GM21723 (cell line): ENCODE data around the gene YDJC.
"Not testable (repeated sequence)": the region's sequence is repeated elsewhere in the genome, so short reads cannot be mapped to it uniquely, and the experiment has no call there.

Source experiments
- ATAC-seq: cut with Tn5 transposase; IDR thresholded peaks from one replicate; pipeline ENCODE4 v1.9.1; 2021; ENCODE audit warnings: mild to moderate bottlenecking, moderate library complexity; ENCODE audit not compliant: unreplicated experiment

YDJC gene

GRCh38 chr22:21611210-21611977, 18.4 kb downstream of the YDJC start:
- ATAC-seq = no peak

- ATAC-seq = not testable (repeated sequence)
These were observed 20.2 kb downstream of the YDJC start for GRCh38 chr22:21609556-21610157.

DNA sequence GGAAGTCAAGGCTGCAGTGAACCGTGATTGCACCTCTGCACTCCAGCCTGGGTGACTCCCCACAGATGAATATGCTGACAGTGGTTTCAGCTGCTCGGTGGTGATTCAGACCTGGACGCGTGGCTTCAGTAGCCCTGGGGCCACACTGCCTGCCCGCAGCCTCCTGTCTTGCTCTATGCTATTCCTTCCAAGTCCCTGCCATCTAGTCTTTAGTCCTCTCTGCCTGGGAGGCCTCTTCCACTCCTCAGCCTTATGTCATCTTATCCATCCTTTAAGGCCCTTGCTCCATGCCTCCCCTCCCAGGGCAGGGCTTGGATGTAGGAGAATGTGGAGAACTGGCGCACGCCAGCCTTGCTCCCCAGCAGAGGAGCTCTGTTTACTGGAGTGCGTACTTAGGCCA, 23.0 kb downstream of the YDJC start:
- no peak for ATAC-seq

- ATAC-seq = no peak
These were observed 23.8 kb downstream of the YDJC start for GRCh38 chr22:21605887-21606564.

- no peak for ATAC-seq
These were observed 25.8 kb downstream of the YDJC start for GRCh38 chr22:21603973-21604372.

DNA sequence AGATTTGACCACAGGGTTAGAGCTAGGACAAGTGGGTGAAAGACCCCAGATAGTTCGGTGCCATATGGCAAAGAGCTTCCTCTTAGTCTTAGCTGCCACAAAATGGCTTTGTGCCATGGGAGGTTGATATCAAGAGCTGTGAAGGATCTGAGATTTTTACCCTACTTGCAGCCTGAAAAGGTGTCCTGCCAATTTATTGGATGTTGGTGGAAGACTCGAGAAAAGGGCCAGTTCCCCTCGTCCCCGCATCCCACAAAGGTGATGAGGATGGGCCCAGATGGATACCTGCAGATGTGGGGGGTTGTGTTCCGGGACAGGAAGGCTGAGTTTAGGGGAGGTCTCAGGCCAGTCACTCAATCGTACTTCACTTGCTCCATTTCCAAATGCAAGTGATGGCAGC, 27.2 kb downstream of the YDJC start:
- ATAC-seq = no peak

- ATAC-seq = no peak
These were observed 30.5 kb downstream of the YDJC start for GRCh38 chr22:21599053-21599893.

- no peak for ATAC-seq
These were observed 31.5 kb downstream of the YDJC start for GRCh38 chr22:21598302-21598701.

DNA sequence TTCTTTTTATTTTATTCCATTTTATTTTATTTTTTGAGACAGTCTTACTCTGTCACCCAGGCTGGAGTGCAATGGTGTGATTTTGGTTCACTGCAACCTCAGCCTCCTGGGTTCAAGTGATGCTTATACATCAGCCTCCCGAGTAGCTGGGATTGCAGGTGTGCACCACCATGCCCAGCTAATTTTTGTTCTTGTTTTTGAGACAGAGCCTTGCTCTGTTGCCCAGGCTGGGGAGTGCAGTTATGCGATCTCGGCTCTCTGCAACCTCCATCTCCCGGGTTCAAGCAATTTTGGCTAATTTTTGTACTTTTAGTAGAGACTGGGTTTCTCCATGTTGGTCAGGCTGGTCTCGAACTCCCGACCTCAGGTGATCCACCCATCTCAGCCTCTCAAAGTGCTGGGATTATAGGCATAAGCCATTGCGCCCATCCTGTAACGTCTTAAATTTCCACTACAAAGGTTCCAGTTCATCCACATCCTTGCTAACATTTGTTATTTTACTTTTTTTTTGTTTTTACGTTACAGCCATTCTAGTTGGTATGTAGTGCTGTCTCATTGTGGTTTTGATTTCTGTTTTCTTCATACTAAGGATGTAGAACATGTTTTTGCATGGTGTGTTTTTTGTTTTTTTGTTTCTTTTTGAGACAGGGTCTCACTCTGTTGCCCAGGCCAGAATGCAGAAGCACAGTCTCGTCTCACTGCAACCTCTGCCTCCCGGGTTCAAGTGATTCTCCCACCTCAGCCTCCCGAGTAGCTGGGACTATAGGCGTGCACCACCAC, 33.3 kb downstream of the YDJC start:
- ATAC-seq = not testable (repeated sequence)

GRCh38 chr22:21594865-21595452, 34.9 kb downstream of the YDJC start:
- no peak for ATAC-seq

DNA sequence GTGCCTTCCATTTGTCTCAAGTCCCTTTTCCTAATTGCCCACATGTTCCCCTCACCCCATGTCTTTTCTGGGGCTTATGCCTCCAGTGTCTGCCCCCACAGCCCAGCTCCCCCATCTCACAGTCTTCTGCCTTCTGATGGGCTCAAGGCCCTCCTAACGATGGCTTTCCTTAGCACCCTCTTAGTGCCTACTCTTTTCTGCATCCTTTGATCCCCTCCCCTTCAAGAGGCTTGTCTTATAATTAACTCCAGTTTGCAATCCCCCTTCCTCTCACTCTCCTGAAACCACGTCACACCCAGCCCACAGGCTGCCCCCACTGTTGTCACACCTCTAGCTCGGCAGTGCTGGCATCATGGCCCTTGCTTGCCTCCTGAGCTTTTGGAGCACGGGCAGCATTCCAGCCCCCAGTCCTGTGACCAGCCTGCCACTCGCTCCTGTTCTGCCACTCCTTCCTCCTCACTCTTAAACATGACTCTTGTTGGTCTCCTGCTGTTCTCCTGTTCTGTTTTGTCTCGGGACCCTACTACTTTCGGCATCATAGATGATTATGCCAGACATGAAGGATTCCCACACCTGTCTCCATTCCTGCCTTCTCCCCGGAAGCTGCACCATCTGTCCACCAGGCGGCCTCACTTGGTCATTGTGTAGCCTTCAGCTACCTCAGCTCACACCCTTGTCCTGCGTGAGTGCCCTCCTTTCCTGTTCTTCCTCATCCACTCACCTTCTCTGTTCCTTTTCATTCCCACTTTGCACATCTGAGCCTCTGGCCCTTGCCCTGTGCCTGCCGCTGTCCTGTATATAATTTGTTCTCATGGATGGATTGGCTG, 36.2 kb downstream of the YDJC start:
- no peak for ATAC-seq

DNA sequence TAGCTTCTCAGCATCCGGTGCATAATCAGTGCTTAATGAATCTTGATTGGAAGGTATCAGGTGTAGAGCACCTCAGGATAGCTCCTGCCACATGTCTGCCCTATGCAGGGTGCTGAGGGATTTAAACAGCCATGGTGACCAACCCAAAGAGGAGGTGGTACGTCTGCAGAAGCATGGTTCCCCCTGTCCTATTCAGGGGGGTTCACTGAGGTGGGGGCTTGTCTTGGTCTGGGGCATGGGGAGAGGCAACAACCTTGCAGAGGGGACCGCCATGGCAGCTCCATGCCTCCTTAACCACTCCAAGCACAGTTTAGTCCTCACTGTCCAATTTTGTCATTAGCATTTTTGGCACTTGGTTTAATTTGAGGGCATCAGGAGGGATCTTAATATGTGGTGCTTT, 37.4 kb downstream of the YDJC start:
- no peak for ATAC-seq

DNA sequence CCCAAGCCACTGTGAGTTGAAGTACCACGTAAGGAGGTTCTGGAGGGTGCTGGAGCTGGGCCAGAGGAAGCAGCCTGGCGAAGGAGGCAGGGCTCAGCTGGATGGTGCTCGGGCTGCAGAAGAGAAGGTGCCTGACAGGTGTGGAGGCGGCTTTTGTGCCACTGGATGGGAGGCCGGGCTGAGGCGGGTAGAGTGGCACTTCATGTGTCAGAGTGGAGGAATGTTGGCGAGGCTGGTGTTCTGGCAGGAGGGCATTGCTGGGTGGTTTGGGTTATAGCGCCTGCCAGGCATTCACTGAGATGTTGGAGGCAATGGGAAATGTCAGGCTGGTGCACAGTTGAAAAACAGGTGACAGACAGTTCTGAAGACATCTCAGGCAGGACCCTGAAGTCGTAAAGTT, 38.1 kb downstream of the YDJC start:
- no peak for ATAC-seq

GRCh38 chr22:21590809-21591641, 38.8 kb downstream of the YDJC start:
- ATAC-seq = no peak

DNA sequence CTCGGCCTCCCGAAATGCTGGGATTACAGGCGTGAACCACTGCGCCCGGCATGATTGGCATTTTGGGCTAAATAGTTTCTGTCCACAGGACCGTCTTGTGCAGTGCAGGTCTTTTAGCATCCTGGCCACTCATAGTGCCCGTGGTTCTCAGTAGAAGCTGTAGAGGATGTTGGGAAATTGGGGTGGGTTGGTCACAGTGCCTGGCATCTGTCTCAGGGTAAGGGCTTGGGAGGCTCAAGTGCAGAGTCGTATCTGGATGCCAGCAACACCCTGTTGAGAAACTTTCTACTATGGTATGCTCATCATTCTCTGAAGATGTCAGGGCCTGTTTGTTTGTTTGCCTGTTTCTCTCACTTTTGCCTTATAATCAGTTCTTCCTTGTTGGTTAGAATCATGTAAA, 40.4 kb downstream of the YDJC start:
- ATAC-seq = no peak

DNA sequence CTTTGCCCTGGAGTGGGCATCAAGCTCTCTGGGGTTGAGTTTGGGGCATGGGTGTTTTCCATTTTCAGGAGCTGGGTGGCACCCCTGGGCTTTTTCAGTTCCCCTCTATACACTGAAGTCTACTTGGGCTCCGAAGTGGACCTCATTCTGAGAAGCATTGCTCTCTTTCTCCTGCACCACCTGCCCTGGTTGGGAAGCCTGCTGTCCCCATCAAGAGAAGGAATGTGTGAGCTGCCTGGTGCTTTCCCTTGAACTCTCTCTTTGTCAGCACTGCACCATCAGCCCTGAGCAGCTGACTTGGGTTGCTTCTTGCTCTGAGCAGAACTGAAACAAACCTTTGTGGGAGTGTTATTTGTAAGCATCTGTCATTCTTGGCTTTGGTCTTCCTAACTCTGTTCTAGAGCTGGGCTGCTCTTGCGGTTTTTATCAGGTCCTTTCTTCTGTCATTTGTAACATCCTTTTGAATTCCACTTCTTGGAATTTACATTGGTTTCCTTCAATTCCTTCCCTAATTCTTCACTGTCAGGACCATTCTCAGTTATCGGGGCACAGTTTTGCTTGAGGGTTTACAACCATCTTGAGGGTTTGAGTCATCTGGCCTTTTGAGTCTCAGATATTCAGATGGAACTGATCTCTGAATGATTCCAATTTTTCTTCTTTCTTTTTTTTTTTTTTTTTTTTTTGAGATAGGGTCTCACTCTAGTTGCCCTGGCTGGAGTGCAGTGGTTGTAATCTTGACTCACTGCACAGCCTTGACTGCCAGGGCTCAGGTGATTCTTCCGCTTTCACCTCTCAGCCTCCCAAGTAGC, 41.8 kb downstream of the YDJC start:
- ATAC-seq = peak; percentile 90

DNA sequence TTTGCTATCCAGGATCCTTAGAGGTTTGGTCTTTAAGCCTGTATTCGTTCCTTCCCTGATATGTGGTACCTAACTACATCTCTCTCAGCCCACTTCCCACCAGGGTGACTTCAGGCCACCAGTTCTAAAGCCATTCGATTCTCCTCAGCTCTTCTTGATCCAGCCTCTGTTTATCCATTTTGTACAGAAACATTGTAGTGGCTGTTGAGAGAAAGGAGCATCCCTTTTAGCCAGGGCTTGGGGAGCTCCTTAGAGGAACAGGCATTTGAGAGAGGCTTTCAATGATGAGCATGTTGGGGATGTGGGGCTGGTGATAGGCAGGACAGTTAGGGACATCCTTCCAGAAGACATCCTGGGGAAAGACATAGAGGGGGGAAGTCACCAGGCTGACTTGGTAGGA, 44.4 kb downstream of the YDJC start:
- no peak for ATAC-seq
